ENCODE data around the gene KIRREL3.
"Not testable (repeated sequence)": the region's sequence is repeated elsewhere in the genome, so short reads cannot be mapped to it uniquely, and the experiment has no call there.

The KIRREL3 gene

GRCh38 chr11:126391970-126392632 lies 608.5 kb downstream of the KIRREL3 start:
- no peak for DNase-seq

DNA sequence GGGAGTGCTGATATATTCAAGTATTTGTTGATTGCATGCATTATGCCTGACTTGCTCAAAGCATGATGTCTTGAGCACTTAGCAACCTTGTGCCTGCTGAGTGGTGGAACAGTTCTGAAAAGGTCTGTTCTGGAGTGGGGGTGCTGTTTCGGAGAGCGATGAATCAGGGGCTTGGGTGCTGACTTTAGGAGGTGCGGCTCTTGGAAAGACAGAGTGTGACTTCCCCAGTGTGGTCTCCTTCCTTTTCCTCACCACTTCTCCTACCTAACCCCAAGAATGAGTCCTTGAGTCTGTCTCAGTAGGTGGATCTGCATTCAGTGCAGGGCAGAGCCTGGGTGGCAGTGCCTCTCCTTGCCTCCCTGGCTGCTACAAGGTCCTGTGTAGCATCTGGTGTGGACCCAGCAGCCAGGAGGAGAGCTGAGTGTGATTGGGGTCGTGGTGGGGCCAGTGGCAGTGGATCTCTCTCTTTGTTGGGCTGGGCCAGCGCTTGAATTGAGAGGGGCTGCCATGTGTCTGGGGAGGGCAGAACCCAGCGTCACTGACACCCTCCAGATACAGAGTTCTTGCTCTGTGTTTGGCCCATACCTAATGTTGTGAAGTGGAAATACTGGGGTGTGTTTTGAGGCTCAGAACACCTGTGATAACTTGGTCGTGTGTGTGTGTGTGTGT lies 609.1 kb downstream of the KIRREL3 start:
- no peak for DNase-seq

GRCh38 chr11:126390272-126390867 lies 610.2 kb downstream of the KIRREL3 start:
- no peak for DNase-seq

DNA sequence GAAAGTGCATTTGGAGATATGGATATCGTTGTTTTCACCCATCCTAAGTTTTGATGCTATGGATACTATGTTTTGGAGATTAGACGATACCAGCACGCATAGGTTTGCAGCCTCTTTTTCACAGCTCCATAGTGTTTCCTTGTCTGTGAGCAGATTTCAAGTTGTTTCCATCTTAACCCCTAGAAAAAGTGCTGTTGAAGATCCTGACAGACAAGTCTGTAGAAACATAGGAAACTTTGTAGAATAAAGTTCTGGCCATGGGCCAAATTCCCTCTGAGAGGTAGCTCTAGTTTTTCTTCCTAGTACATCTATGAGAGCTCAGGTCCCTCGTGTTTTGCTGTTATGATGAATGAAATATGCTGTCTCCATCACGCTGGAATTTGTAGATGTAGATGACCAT lies 612.7 kb downstream of the KIRREL3 start:
- no peak for DNase-seq

DNA sequence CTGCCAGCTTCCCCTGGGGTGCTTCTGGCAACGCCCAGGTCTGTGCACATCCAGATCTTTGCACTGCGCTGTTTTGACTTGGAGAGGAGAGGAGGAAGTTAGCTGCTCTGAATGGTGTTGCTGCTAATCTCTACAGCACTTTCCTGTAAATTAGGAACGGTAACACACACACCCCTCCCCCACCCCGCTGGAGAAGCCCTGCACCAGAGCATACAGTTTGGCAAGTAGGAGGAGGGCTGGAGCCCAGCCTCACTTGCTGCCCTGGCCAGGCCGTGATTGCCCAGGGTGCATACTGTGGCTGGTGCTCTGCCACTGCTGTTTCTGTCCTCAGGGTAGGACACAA lies 613.9 kb downstream of the KIRREL3 start:
- DNase-seq = not testable (repeated sequence)

DNA sequence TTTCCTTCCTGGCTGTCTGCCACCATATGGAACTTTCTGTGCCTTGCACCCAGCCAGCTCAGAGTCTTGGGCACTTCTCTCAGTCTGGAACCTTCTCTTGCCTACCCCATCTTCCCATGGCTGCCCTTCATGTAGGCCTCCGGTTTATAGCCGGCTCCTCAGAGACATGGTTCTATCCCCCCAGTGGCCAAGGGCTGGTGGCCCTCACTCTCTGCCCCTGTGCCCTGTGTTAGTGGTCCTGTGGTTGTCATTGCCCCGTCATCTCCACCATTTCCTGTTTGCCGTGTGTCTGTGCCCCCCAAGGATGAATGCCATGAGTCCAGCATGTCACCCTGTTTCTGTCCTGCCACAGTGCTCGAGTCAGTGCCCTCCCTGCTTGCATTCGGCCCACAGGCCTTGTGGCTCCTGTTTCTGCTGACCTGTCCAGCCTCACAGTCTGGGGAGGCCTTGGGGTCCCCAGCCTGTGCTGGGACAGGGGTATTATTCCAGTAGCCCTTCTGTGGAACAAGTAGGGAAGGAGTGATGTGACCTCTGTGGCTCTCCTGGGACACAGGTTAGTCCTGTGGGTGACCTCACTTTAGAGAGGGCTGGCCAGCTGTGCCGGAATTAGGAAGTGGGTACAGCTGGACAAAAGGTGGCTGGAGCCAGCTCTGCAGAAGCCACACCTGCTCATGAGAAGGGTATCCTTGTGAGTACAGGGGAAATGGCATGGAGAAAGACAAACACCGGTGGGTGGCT lies 614.4 kb downstream of the KIRREL3 start:
- no peak for DNase-seq

- DNase-seq = no peak
Measured at GRCh38 chr11:126384449-126385070, 616.0 kb downstream of the KIRREL3 start.

GRCh38 chr11:126383339-126384335 lies 616.9 kb downstream of the KIRREL3 start:
- no peak for DNase-seq

- not testable (repeated sequence) for DNase-seq
Measured at GRCh38 chr11:126382641-126383040, 617.9 kb downstream of the KIRREL3 start.

DNA sequence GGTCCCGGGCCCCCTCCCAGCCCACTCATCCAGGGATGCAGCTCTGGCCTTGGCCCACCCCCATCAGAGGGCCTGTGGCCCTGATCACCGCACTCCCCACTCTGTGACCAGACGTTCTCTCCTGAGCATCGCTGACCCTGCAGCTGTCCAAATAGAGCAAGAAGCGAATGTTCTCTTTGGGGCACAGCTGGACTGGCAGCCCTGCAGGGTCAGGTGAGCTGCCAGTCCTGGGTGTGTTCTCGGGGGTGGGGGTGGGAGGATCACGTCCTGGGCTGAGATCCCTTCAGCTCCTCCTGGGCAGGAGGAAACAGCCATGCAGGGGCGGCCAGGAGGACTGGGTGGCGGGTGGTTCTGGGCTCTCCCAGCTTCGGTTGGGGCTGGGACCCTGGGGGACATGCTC lies 618.6 kb downstream of the KIRREL3 start:
- DNase-seq = not testable (repeated sequence)

DNA sequence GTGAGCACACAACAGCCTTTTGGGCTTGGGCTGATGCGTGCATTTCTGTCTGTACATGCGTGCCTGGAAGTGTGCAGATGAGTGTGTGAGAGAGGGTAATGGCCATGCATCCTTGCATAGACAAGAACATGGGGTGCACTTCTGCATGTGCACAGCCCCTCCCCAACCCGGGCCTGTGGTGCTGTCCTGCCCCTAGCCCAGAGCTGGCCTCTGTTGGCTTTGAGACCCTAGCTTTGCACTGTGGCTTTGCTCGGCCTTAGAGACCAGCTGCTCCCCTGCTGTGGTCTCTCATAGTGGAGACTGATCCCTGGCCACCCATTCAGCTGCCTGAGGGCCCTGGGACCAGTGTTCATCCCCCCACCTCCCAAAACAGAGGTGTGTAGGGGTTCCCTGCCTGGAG lies 619.7 kb downstream of the KIRREL3 start:
- DNase-seq = no peak

DNA sequence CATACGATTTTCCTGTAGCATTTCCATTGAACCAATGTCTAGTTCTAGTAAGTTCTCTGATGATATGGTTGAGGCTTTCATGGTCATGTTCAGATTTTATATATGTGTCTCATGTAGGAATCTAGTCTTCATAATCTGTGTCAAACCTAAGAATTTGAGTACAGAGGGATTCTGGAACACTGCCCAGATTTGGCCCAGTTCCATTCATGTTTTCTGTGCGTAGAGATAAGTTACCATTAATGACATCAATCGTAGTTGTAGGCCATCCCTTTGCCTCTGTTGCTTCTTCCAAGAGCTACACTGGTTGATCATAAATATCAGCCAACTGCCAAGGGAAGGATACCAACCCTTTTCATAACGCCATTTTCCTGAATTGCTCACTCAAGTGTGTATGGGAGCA lies 621.8 kb downstream of the KIRREL3 start:
- DNase-seq = no peak

GRCh38 chr11:126375726-126376125 lies 624.8 kb downstream of the KIRREL3 start:
- DNase-seq = no peak

DNA sequence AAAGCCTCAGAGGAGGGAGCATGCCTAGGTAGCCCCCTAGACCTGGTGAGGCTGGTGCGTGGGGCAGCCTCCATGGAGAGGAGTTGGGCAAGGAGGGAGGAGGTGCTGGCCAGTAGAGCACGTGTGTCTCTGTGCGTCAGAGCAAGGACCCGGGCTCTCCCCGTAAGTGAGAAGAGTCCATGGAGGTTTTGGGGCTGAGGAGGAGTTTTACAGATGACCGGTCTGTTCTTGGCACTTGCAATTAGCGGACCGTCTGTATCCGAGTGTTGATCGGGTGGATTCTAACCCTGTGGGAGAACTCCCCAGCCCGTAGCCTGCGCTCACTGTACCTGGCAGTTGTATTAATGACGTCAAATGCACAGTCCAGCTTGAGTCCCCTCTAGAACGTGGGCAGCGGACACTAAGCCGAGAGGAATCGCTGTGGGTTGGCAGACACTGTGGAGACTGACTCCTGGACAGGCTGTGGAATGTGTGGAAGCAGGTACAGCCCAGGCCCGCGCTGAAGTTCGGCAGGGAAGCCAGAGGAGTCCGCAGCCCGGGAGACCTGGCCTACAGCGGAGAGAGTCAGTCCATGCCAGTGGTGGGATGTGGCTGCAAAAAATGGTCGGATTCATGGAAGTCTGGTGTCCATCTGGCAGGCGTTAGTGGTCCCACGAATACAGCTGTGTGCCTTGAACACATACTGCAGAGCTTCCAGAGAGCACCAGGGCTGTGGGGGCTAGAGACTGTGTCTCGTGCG lies 625.8 kb downstream of the KIRREL3 start:
- not testable (repeated sequence) for DNase-seq

DNA sequence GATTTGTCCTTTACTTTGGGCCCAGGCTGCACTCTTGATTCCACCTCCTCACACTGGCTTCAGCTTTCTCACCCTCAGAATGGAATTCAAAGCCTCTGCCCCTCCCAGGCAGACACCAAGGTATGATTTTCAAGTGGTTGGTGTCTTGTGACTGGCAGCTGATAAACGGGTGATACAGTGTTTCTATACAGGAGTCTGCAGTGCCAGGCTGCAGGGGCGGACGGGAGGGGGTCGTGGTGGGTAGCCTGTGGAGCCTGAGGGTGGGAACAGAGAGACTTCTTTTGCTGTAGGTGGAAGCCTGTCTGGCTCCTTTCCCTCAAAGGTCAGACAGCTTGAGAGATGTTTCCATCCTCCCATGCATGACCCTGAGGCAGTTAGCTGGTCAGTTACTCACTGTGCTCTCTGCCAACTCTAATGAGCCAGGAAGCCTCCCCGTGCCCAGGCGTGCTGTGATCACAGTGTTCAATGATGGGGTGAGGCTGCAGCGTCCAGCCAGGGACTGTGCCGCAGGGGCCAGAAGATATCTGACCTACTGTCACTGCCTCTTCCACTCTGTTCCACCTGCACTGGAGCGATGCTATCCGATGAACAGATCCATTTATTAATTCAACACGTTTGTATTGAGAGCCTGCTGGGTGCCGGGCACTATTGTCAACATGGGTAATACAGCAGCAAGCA lies 627.0 kb downstream of the KIRREL3 start:
- DNase-seq = not testable (repeated sequence)
